HepG2 (cell line): ENCODE measurements around the gene TBC1D20. TPM values are rescaled to one million over a fixed set of nuclear protein-coding genes. Genes with fewer than 3 reads are reported as not detected.

Experiments used
- AFF4 ChIP-seq: sonication (generic); formaldehyde crosslinking; IDR thresholded peaks from 2 replicates; pipeline ENCODE4 v1.4.0; 2020; ENCODE audit warnings: missing genetic modification reagents
- ARNT2 ChIP-seq: sonication (generic); formaldehyde crosslinking; IDR thresholded peaks from 2 replicates; pipeline ENCODE4 v1.8.0; 2022; ENCODE audit warnings: mild to moderate bottlenecking, low read depth, missing genetic modification reagents, moderate library complexity
- CBX1 ChIP-seq: IDR thresholded peaks from one replicate; pipeline ENCODE4 v1.6.1; 2016; ENCODE audit warnings: antibody characterized with exemption, low read depth
- EEA1 ChIP-seq: sonication (generic); formaldehyde crosslinking; IDR thresholded peaks from 2 replicates; pipeline ENCODE4 v1.5.1; 2020; ENCODE audit warnings: mild to moderate bottlenecking, missing genetic modification reagents, borderline replicate concordance
- GABPB1 ChIP-seq: IDR thresholded peaks from 2 replicates; pipeline ENCODE4 v1.6.1; 2016; ENCODE audit warnings: mild to moderate bottlenecking, missing genetic modification reagents, moderate library complexity, missing compliant biosample characterization
- HMGA1 ChIP-seq: sonication (generic); formaldehyde crosslinking; conservative IDR thresholded peaks from 2 replicates; pipeline ENCODE4 v1.4.0; 2020; ENCODE audit warnings: missing genetic modification reagents
- JUNB ChIP-seq: sonication (generic); formaldehyde crosslinking; IDR thresholded peaks from 2 replicates; pipeline ENCODE4 v1.8.0; 2022; ENCODE audit warnings: missing genetic modification reagents, mild to moderate bottlenecking, borderline replicate concordance
- MTERF4 ChIP-seq: sonication (generic); formaldehyde crosslinking; IDR thresholded peaks from 2 replicates; pipeline ENCODE4 v1.8.0; 2023; ENCODE audit warnings: mild to moderate bottlenecking, missing genetic modification reagents
- NR3C1 ChIP-seq: sonication (generic); formaldehyde crosslinking; IDR thresholded peaks from 2 replicates; pipeline ENCODE4 v1.4.0; 2020; ENCODE audit warnings: missing genetic modification reagents
- PAF1 ChIP-seq: IDR thresholded peaks from 2 replicates; pipeline ENCODE4 v1.6.1; 2016; ENCODE audit warnings: missing genetic modification reagents, missing compliant biosample characterization
- PCBP1 ChIP-seq: fragments of 200-400 bp; formaldehyde crosslinking; IDR thresholded peaks from 2 replicates; pipeline ENCODE4 v1.6.1; 2017; ENCODE audit warnings: mild to moderate bottlenecking, low read depth, low read length, borderline replicate concordance
- RBFOX2 ChIP-seq: fragments of 200-400 bp; formaldehyde crosslinking; IDR thresholded peaks from 2 replicates; pipeline ENCODE4 v1.6.1; 2017; ENCODE audit warnings: low read depth, mild to moderate bottlenecking, low read length
- THYN1 ChIP-seq: sonication (generic); formaldehyde crosslinking; IDR thresholded peaks from 2 replicates; pipeline ENCODE4 v1.8.1; 2023; ENCODE audit warnings: low read depth, mild to moderate bottlenecking, moderate library complexity, missing genetic modification reagents, borderline replicate concordance
- ZMYM2 ChIP-seq: sonication (generic); formaldehyde crosslinking; IDR thresholded peaks from 2 replicates; pipeline ENCODE4 v1.8.0; 2022; ENCODE audit warnings: mild to moderate bottlenecking, missing genetic modification reagents
- ZNF121 ChIP-seq: sonication (generic); formaldehyde crosslinking; IDR thresholded peaks from 2 replicates; pipeline ENCODE4 v1.5.0; 2020; ENCODE audit warnings: mild to moderate bottlenecking, missing genetic modification reagents
- ZNF496 ChIP-seq: sonication (generic); formaldehyde crosslinking; IDR thresholded peaks from 2 replicates; pipeline ENCODE4 v1.8.1; 2023; ENCODE audit warnings: mild to moderate bottlenecking, moderate library complexity, missing genetic modification reagents; ENCODE audit not compliant: insufficient replicate concordance
- ZNF7 ChIP-seq: IDR thresholded peaks from 2 replicates; pipeline ENCODE4 v1.6.1; 2016; ENCODE audit warnings: missing biosample characterization, missing genetic modification reagents
- ZNF704 ChIP-seq: sonication (generic); formaldehyde crosslinking; IDR thresholded peaks from 2 replicates; pipeline ENCODE4 v1.8.1; 2023; ENCODE audit warnings: mild to moderate bottlenecking, inconsistent platforms, moderate library complexity, missing genetic modification reagents, borderline replicate concordance
- ZNF891 ChIP-seq: sonication (generic); formaldehyde crosslinking; IDR thresholded peaks from 2 replicates; pipeline ENCODE4 v1.5.0; 2020; ENCODE audit warnings: mild to moderate bottlenecking, missing genetic modification reagents
- polyA plus RNA-seq, 8 experiments: library from polyadenylated mRNA; depleted of rRNA in 3 of 8; stranded (reverse) in 7 of 8; unstranded in 1 of 8; fragments of >200 nt; fragmentation: Illumina TruSeq in 4 of 8; extraction: Trizol in 4 of 8; gene quantifications; 2 replicates each; pipeline versions ENCODE4 v1.2.1 to v1.2.3, GENCODE V29; 2011 to 2016; ENCODE audit warnings: low read depth in 4 of 8, missing spikeins in 1 of 8, mixed read lengths in 1 of 8; ENCODE audit not compliant: insufficient read depth in 1 of 8
- total RNA-seq, 5 experiments: library from RNA; depleted of rRNA; stranded (reverse); fragments of >200 nt; fragmentation: Illumina TruSeq; extraction: Trizol; gene quantifications; 2 replicates each; pipeline ENCODE4 v1.2.3, GENCODE V29; 2016; ENCODE audit warnings: low read depth in 1 of 5
- TF ChIP-seq, protein P1 (sequence below): sonication (generic); formaldehyde crosslinking; conservative IDR thresholded peaks from 2 replicates; pipeline ENCODE4 v1.8.0; 2022; ENCODE audit warnings: mild to moderate bottlenecking, moderate library complexity, missing genetic modification reagents
- TF ChIP-seq, protein P2 (sequence below): IDR thresholded peaks from 2 replicates; pipeline ENCODE4 v1.6.1; 2018; ENCODE audit warnings: missing genetic modification reagents

The TBC1D20 gene
- total and polyA plus RNA-seq, 2 of the 13 experiments (the other 11 are each of a cell fraction or from before 2014, with no cell fraction given), result 36.6 to 47.1 TPM

- TF ChIP-seq, protein P1, sequence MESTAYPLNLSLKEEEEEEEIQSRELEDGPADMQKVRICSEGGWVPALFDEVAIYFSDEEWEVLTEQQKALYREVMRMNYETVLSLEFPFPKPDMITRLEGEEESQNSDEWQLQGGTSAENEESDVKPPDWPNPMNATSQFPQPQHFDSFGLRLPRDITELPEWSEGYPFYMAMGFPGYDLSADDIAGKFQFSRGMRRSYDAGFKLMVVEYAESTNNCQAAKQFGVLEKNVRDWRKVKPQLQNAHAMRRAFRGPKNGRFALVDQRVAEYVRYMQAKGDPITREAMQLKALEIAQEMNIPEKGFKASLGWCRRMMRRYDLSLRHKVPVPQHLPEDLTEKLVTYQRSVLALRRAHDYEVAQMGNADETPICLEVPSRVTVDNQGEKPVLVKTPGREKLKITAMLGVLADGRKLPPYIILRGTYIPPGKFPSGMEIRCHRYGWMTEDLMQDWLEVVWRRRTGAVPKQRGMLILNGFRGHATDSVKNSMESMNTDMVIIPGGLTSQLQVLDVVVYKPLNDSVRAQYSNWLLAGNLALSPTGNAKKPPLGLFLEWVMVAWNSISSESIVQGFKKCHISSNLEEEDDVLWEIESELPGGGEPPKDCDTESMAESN, result no peak
- TF ChIP-seq THYN1 (CRISPR knock-in tag), result no peak
- TF ChIP-seq GABPB1 (CRISPR knock-in tag), result peak; percentile 51; the same call in 1 of the 2 replicates
- 0 out of 2 replicates have a peak, but pooled peaks have one; percentile 50 for TF ChIP-seq ZNF891
- TF ChIP-seq ZMYM2 (CRISPR knock-in tag), result no peak
- no peak for TF ChIP-seq JUNB (CRISPR knock-in tag)
- TF ChIP-seq ARNT2, result no peak
- 0 out of 2 replicates have a peak, but pooled peaks have one; percentile 71 for TF ChIP-seq PAF1 (CRISPR knock-in tag)
- no peak for TF ChIP-seq ZNF121 (CRISPR knock-in tag)
- TF ChIP-seq PCBP1, result no peak
- TF ChIP-seq EEA1, result peak; percentile 81; the same call in 1 of the 2 replicates
- no peak for TF ChIP-seq MTERF4 (CRISPR knock-in tag)
- TF ChIP-seq ZNF496 (CRISPR knock-in tag), result no peak
- TF ChIP-seq HMGA1 (CRISPR knock-in tag), result no peak
- TF ChIP-seq ZNF7 (CRISPR knock-in tag), result no peak
- no peak for TF ChIP-seq AFF4 (CRISPR knock-in tag)
- no peak for TF ChIP-seq NR3C1 (CRISPR knock-in tag)
- TF ChIP-seq CBX1, result no peak
- TF ChIP-seq, protein P2, sequence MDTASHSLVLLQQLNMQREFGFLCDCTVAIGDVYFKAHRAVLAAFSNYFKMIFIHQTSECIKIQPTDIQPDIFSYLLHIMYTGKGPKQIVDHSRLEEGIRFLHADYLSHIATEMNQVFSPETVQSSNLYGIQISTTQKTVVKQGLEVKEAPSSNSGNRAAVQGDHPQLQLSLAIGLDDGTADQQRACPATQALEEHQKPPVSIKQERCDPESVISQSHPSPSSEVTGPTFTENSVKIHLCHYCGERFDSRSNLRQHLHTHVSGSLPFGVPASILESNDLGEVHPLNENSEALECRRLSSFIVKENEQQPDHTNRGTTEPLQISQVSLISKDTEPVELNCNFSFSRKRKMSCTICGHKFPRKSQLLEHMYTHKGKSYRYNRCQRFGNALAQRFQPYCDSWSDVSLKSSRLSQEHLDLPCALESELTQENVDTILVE (CRISPR knock-in tag), result no peak
- no peak for TF ChIP-seq ZNF704 (CRISPR knock-in tag)
- TF ChIP-seq RBFOX2, result peak; percentile 89
These were observed 71.2 kb downstream of the TBC1D20 start (continued) for GRCh38 chr20:391041-391711.
